Sigmoid colon (tissue), 7 donors: ENCODE data around the gene LGSN. TPM values are rescaled to one million over a fixed set of nuclear protein-coding genes. Genes with fewer than 3 reads are reported as not detected.
A peak's percentile ranks its signal among the peaks of the same experiment; 100 is the strongest.
"Not testable (repeated sequence)": the region's sequence is repeated elsewhere in the genome, so short reads cannot be mapped to it uniquely, and the experiment has no call there.

ENCODE experiments used
- DNase-seq: peaks from one replicate; pipeline ENCODE4 v3.0.0-alpha.2; 2019
- H3K27ac ChIP-seq, 4 donors: fragments of 200-600 bp; sonication (generic); one replicate each; pipeline ENCODE4 v1.5.1; 2016 to 2019; ENCODE audit warnings: mild to moderate bottlenecking in 1 of 4
- H3K27me3 ChIP-seq, 3 donors: fragments of 200-600 bp; sonication (generic); one replicate each; pipeline ENCODE4 v1.5.1; 2019; ENCODE audit warnings: mild to moderate bottlenecking in 1 of 3
- H3K36me3 ChIP-seq, 4 donors: fragments of 200-600 bp; sonication (generic); one replicate each; pipeline ENCODE4 v1.5.1; 2016 to 2019
- H3K4me1 ChIP-seq, 4 donors: fragments of 200-600 bp; sonication (generic); one replicate each; pipeline ENCODE4 v1.5.1; 2017 to 2019
- H3K4me3 ChIP-seq, 4 donors: fragments of 200-600 bp; sonication (generic); one replicate each; pipeline ENCODE4 v1.5.1; 2017 to 2019; ENCODE audit warnings: mild to moderate bottlenecking in 2 of 4, moderate library complexity in 1 of 4
- H3K9me3 ChIP-seq, 4 donors: fragments of 200-600 bp in 3 of 4; sonication (generic) in 3 of 4; one replicate each; pipeline versions ENCODE4 v1.5.1 to v1.6.1; 2013 to 2019
- EP300 ChIP-seq, 4 donors: sonication (generic); formaldehyde crosslinking; IDR thresholded peaks; one replicate each; pipeline ENCODE4 v1.6.1; 2017; ENCODE audit warnings: antibody characterized with exemption in 4 of 4
- POLR2A ChIP-seq, 2 donors: fragments of 450-650 bp; IDR thresholded peaks; one replicate each; pipeline ENCODE4 v1.6.1; 2016; ENCODE audit warnings: antibody characterized with exemption in 2 of 2, mild to moderate bottlenecking in 2 of 2, moderate library complexity in 2 of 2
- POLR2AphosphoS5 ChIP-seq, 4 donors: sonication (generic); formaldehyde crosslinking; IDR thresholded peaks; one replicate each; pipeline ENCODE4 v1.6.1; 2017; ENCODE audit warnings: antibody characterized with exemption in 4 of 4
- WGBS, 2 donors: extraction: QIAGEN DNeasy Blood & Tissue Kit; methylation state at CpG; one replicate each; pipeline ENCODE4 v1.1.7; 2013; 5-methylcytosine and 5-hydroxymethylcytosine counted together
- intact Hi-C: fragments of 100-400 bp; cut with DNase I; formaldehyde crosslinking; loops from one replicate; pipeline ENCODE4 v1.15.1; 2023
- polyA plus RNA-seq, 3 donors: library from polyadenylated mRNA; stranded (reverse); fragments of 200-250 nt; gene quantifications; one replicate each; pipeline ENCODE4 v1.2.3, GENCODE V29; 2013
- total RNA-seq, 4 donors: library from RNA; depleted of rRNA; stranded (reverse); fragments of >200 nt; gene quantifications; one replicate each; pipeline ENCODE4 v1.1.0, GENCODE V29; 2016
- TF ChIP-seq, protein P1 (sequence below), 4 experiments: fragments of 450-650 bp in 3 of 4; fragments of 200-600 bp in 1 of 4; IDR thresholded peaks; one replicate each; pipeline ENCODE4 v1.5.1; 2016 to 2019; ENCODE audit warnings: antibody characterized with exemption in 4 of 4, mild to moderate bottlenecking in 3 of 4, moderate library complexity in 2 of 4
- donor health status: healthy with polysubstance abuse.
- donor health status: Bipolar disorder and iron deficiency.
- donor health status: healthy.

The LGSN gene
- total and polyA plus RNA-seq, 7 donors = 0.12 TPM; not detected in 6

DNA sequence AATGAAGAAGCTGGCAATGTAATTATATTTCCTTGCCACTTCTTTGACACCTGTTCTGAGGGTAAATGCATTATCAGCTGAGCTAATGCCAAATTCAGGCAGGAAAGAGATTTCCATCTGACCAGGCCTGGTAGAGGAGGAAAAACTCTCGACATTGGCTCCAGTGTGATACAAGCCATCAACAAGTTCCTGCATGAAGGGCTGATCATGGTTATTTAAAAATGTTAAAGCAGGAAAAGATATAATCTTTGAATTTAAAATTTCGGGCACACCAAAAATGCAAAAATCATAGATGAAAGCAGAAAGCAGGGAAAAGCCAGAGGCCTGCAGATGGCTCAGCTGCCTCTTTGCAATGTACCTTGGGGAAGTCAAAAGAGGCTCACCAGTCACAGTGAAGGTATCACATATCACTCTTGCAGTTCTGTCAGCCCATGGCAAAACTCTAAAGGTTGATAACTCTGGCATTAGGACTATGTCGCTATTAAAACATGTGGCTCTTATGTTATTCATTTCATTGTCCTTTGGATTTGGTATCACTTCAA, 39.1 kb downstream of the LGSN start:
- Histone ChIP-seq H3K9me3 (no peaks in the 10 kb centered on the region), H3K36me3 (no peaks in the 10 kb centered on the region), H3K4me3 (no peak overlapping the region), H3K27me3 (no peaks in the 10 kb centered on the region), H3K4me1 (no peaks in the 10 kb centered on the region), H3K27ac (no peak overlapping the region)
- intact Hi-C loops = no loop called here
- no peak for TF ChIP-seq POLR2AphosphoS5 (IDR thresholded peaks at IDR 0.05)
- no peak for TF ChIP-seq EP300 (IDR thresholded peaks at IDR 0.05)
- TF ChIP-seq, protein P1, sequence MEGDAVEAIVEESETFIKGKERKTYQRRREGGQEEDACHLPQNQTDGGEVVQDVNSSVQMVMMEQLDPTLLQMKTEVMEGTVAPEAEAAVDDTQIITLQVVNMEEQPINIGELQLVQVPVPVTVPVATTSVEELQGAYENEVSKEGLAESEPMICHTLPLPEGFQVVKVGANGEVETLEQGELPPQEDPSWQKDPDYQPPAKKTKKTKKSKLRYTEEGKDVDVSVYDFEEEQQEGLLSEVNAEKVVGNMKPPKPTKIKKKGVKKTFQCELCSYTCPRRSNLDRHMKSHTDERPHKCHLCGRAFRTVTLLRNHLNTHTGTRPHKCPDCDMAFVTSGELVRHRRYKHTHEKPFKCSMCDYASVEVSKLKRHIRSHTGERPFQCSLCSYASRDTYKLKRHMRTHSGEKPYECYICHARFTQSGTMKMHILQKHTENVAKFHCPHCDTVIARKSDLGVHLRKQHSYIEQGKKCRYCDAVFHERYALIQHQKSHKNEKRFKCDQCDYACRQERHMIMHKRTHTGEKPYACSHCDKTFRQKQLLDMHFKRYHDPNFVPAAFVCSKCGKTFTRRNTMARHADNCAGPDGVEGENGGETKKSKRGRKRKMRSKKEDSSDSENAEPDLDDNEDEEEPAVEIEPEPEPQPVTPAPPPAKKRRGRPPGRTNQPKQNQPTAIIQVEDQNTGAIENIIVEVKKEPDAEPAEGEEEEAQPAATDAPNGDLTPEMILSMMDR (IDR thresholded peaks at IDR 0.05) = no peak
- no peak for TF ChIP-seq POLR2A (IDR thresholded peaks at IDR 0.05)
- 92 to 94% methylated on average over 3 of the region's 3 CpGs for WGBS, 2 donors
- no peak for DNase-seq

DNA sequence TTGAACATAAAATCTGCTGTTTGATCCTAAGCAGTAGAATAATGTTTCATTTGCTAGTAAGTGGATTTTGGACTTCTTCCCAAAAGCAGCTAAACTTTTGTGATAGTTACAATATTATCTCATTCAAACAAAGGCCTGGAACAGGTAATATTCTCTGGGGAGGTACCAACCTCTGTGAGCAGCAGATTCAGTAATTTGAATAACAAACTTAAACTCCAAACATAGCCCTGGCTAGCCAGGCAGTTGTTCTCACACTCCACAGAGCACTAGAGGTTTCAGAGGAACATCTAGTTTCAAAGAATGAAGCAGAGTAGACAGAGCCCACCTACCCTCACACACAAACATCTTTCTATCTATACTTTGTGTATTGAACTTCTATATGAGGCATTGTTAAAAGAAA, 40.9 kb downstream of the LGSN start:
- Histone ChIP-seq H3K27ac (no peak overlapping the region), H3K36me3 (no peaks in the 10 kb centered on the region), H3K27me3 (no peaks in the 10 kb centered on the region), H3K4me1 (no peaks in the 10 kb centered on the region), H3K4me3 (no peak overlapping the region), H3K9me3 (no peaks in the 10 kb centered on the region)
- no peak for DNase-seq
- intact Hi-C loops = no loop called here
- TF ChIP-seq POLR2AphosphoS5 (IDR thresholded peaks at IDR 0.05) (no peak), POLR2A (IDR thresholded peaks at IDR 0.05) (no peak), EP300 (IDR thresholded peaks at IDR 0.05) (no peak)
- TF ChIP-seq, protein P1 (IDR thresholded peaks at IDR 0.05) = no peak

DNA sequence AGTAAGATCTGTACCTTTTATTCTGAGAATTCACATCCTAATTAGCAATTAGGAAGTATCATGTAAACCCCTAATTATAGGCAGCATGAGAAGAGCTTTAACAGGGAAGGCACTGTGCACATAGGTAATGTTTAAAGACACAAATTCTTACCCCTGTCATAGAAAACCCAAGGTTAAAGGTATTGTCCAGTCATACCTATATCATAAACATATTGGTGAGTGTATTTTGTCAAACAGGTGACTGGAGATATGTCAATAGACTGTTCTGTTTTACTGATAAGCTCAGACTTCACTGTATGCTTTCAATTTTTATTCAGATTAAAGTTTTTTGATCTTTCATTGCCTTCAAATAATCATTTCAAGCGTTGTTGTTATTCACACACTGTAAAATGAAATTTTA, 43.8 kb downstream of the LGSN start:
- Histone ChIP-seq H3K36me3 (no peaks in the 10 kb centered on the region), H3K4me3 (no peak overlapping the region), H3K4me1 (no peaks in the 10 kb centered on the region), H3K27ac (no peak overlapping the region), H3K27me3 (no peaks in the 10 kb centered on the region), H3K9me3 (no peaks in the 10 kb centered on the region)
- intact Hi-C loops = no loop called here
- TF ChIP-seq EP300 (IDR thresholded peaks at IDR 0.05) = no peak
- TF ChIP-seq, protein P1 (IDR thresholded peaks at IDR 0.05) = no peak
- no peak for TF ChIP-seq POLR2A (IDR thresholded peaks at IDR 0.05)
- no peak for TF ChIP-seq POLR2AphosphoS5 (IDR thresholded peaks at IDR 0.05)
- WGBS, 2 donors = 15 to 66% methylated on average over 1 of the region's 1 CpG
- no peak for DNase-seq

- H3K9me3 ChIP-seq, H3K27me3 ChIP-seq, H3K4me1 ChIP-seq, DNase-seq, H3K4me3 ChIP-seq, intact Hi-C loops, H3K36me3 ChIP-seq, H3K27ac ChIP-seq: not testable (repeated sequence)
- WGBS, 2 donors = 95 to 96% methylated on average over 35 of the region's 35 CpGs
Measured at GRCh38 chr6:63274795-63275430, 44.9 kb downstream of the LGSN start.

DNA sequence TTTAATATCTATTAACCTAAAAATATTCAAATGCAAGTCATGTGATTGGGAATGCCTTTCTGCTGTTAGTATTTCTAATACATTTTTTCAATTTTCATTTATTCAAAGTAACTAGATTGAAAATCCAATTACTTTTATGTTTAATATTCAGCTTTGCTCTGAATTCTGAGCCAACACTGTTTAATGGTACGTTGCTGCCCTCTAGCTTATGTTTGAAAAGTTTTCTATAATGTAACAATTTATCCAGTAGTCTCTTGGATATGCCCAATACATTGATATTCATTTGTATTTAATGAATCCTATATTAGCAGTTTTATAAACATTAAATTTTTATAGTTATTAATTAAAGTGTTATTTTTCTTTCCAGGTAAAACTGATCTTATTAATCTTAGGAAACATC, 47.4 kb downstream of the LGSN start:
- H3K27ac ChIP-seq = no peak overlapping the region
- H3K4me3 ChIP-seq = no peak overlapping the region
- 1 to 6% methylated on average over 1 of the region's 1 CpG for WGBS, 2 donors
- H3K36me3 ChIP-seq = no peaks in the 10 kb centered on the region
- H3K4me1 ChIP-seq = no peaks in the 10 kb centered on the region
- no peak for DNase-seq
- TF ChIP-seq POLR2A (IDR thresholded peaks at IDR 0.05) = no peak
- TF ChIP-seq, protein P1 (IDR thresholded peaks at IDR 0.05) = peak in 1 of 4 experiments; percentile 16
- no peaks in the 10 kb centered on the region for H3K27me3 ChIP-seq
- intact Hi-C loops = no loop called here
- H3K9me3 ChIP-seq = no peaks in the 10 kb centered on the region
